Immature natural killer cell (primary cell): Measurements from ENCODE around the gene PHETA2. TPM values are rescaled to one million over a fixed set of nuclear protein-coding genes. Genes with fewer than 3 reads are reported as not detected.
"Not testable (repeated sequence)": the region's sequence is repeated elsewhere in the genome, so short reads cannot be mapped to it uniquely, and the experiment has no call there.

Experiments used
- DNase-seq, 3 donors: peaks; one replicate each; pipeline ENCODE4 v3.0.0; 2022; ENCODE audit warnings: mixed read lengths in 1 of 3
- H3K27ac Mint-ChIP-seq, 6 donors: one replicate each; pipeline ENCODE4 v1.8.0; 2020; ENCODE audit warnings: mixed read lengths in 6 of 6, mild to moderate bottlenecking in 5 of 6, inconsistent platforms in 4 of 6, moderate library complexity in 3 of 6
- H3K27me3 Mint-ChIP-seq, 3 donors: one replicate each; pipeline ENCODE4 v1.8.0; 2020 to 2021; ENCODE audit warnings: low read depth in 3 of 3, mild to moderate bottlenecking in 3 of 3, mixed read lengths in 3 of 3, moderate library complexity in 3 of 3, inconsistent platforms in 1 of 3
- H3K36me3 Mint-ChIP-seq, 3 donors: one replicate each; pipeline ENCODE4 v1.8.0; 2020; ENCODE audit warnings: mixed read lengths in 3 of 3, inconsistent platforms in 2 of 3, mild to moderate bottlenecking in 2 of 3
- H3K4me1 Mint-ChIP-seq, 2 donors: one replicate each; pipeline ENCODE4 v1.8.0; 2020; ENCODE audit warnings: inconsistent platforms in 2 of 2, mild to moderate bottlenecking in 2 of 2, mixed read lengths in 2 of 2, moderate library complexity in 1 of 2
- H3K4me3 Mint-ChIP-seq, 5 donors: one replicate each; pipeline ENCODE4 v1.8.0; 2020; ENCODE audit warnings: mild to moderate bottlenecking in 5 of 5, mixed read lengths in 5 of 5, inconsistent platforms in 3 of 5, moderate library complexity in 3 of 5
- H3K9me3 Mint-ChIP-seq, 6 donors: one replicate each; pipeline ENCODE4 v1.8.0; 2020; ENCODE audit warnings: mild to moderate bottlenecking in 6 of 6, mixed read lengths in 6 of 6, inconsistent platforms in 4 of 6, moderate library complexity in 3 of 6
- polyA plus RNA-seq, 3 donors: library from polyadenylated mRNA; unstranded; fragments of 300-500 nt; fragmentation: Illumina TruSeq; gene quantifications; one replicate each; pipeline ENCODE4 v1.2.3, GENCODE V29; 2021

Gene PHETA2
- polyA plus RNA-seq, 3 donors from 2014 or later = 0.78 to 2.1 (median 1.2) TPM

GRCh38 chr22:42062506-42063170 is 11.4 kb upstream of the PHETA2 start:
- Mint-ChIP-seq H3K9me3 (peaks cover 0 to 4% (median 0%) of the 10 kb centered on the region in 6 donors), H3K27me3 (no peaks in the 10 kb centered on the region), H3K4me3 (no peak overlapping the region), H3K27ac (peak overlapping the region in 1 of 6 donors; percentile 27), H3K36me3 (peaks cover 11 to 32% (median 21%) of the 10 kb centered on the region in 3 donors), H3K4me1 (no peaks in the 10 kb centered on the region)
- no peak for DNase-seq

- no peak overlapping the region for H3K27ac Mint-ChIP-seq
- H3K36me3 Mint-ChIP-seq = peaks cover 0 to 21% (median 8%) of the 10 kb centered on the region in 3 donors
- DNase-seq = no peak
- H3K4me3 Mint-ChIP-seq = no peak overlapping the region
- peaks cover 0 to 6% of the 10 kb centered on the region in 2 donors for H3K4me1 Mint-ChIP-seq
- no peaks in the 10 kb centered on the region for H3K27me3 Mint-ChIP-seq
- peaks cover 0 to 1% (median 0%) of the 10 kb centered on the region in 6 donors for H3K9me3 Mint-ChIP-seq
Observed at GRCh38 chr22:42064629-42065028, 9.4 kb upstream of the PHETA2 start.

- Mint-ChIP-seq H3K36me3 (peaks cover 0 to 21% (median 4%) of the 10 kb centered on the region in 3 donors), H3K27me3 (no peaks in the 10 kb centered on the region), H3K9me3 (peaks cover 0 to 1% (median 0%) of the 10 kb centered on the region in 6 donors), H3K4me3 (no peak overlapping the region), H3K27ac (no peak overlapping the region), H3K4me1 (peaks cover 9 to 14% of the 10 kb centered on the region in 2 donors)
- no peak for DNase-seq
Observed at GRCh38 chr22:42065438-42066125, 8.5 kb upstream of the PHETA2 start.

- Mint-ChIP-seq H3K27ac (peak overlapping the region in 1 of 6 donors; percentile 22), H3K4me3 (no peak overlapping the region), H3K9me3 (peaks cover 0 to 1% (median 0%) of the 10 kb centered on the region in 6 donors), H3K27me3 (peaks cover 0 to 1% (median 0%) of the 10 kb centered on the region in 3 donors), H3K4me1 (peaks cover 16 to 20% of the 10 kb centered on the region in 2 donors), H3K36me3 (peaks cover 0 to 18% (median 4%) of the 10 kb centered on the region in 3 donors)
- DNase-seq = no peak
Observed at GRCh38 chr22:42066126-42066761, 7.8 kb upstream of the PHETA2 start.

- DNase-seq = no peak
- Mint-ChIP-seq H3K36me3 (peaks cover 0 to 18% (median 4%) of the 10 kb centered on the region in 3 donors), H3K27ac (no peak overlapping the region), H3K4me3 (no peak overlapping the region), H3K9me3 (peaks cover 0 to 1% (median 0%) of the 10 kb centered on the region in 6 donors), H3K4me1 (peaks cover 20 to 26% of the 10 kb centered on the region in 2 donors), H3K27me3 (peaks cover 0 to 1% (median 0%) of the 10 kb centered on the region in 3 donors)
Observed at GRCh38 chr22:42066937-42067336, 7.1 kb upstream of the PHETA2 start.

GRCh38 chr22:42067671-42068251 is 6.3 kb upstream of the PHETA2 start:
- no peak overlapping the region for H3K4me3 Mint-ChIP-seq
- DNase-seq = no peak
- H3K27ac Mint-ChIP-seq = no peak overlapping the region
- peaks cover 24 to 26% of the 10 kb centered on the region in 2 donors for H3K4me1 Mint-ChIP-seq
- peaks cover 0 to 1% (median 0%) of the 10 kb centered on the region in 6 donors for H3K9me3 Mint-ChIP-seq
- H3K27me3 Mint-ChIP-seq = peaks cover 0 to 1% (median 0%) of the 10 kb centered on the region in 3 donors
- H3K36me3 Mint-ChIP-seq = peaks cover 0 to 18% (median 4%) of the 10 kb centered on the region in 3 donors

- no peak overlapping the region for H3K27ac Mint-ChIP-seq
- no peak overlapping the region for H3K4me3 Mint-ChIP-seq
- no peak for DNase-seq
Observed at GRCh38 chr22:42068291-42068690, 5.8 kb upstream of the PHETA2 start.

GRCh38 chr22:42069801-42070516 is 4.1 kb upstream of the PHETA2 start:
- Mint-ChIP-seq H3K4me1 (peaks cover 36% of the 10 kb centered on the region in 2 donors), H3K27ac (peak overlapping the region; percentile 89 to 94 (median 94)), H3K4me3 (peak overlapping the region; percentile 94 to 97 (median 95)), H3K27me3 (peaks cover 0 to 1% (median under 1%) of the 10 kb centered on the region in 3 donors), H3K36me3 (peaks cover 0 to 11% (median 4%) of the 10 kb centered on the region in 3 donors), H3K9me3 (peaks cover 0 to 1% (median 0%) of the 10 kb centered on the region in 6 donors)
- no peak for DNase-seq

More at GRCh38 chr22:42068291-42068690, 5.8 kb upstream of the PHETA2 start:
- H3K36me3 Mint-ChIP-seq = peaks cover 0 to 15% (median 4%) of the 10 kb centered on the region in 3 donors
- H3K4me1 Mint-ChIP-seq = peaks cover 28 to 29% of the 10 kb centered on the region in 2 donors
- H3K27me3 Mint-ChIP-seq = peaks cover 0 to 1% (median 0%) of the 10 kb centered on the region in 3 donors
- peaks cover 0 to 1% (median 0%) of the 10 kb centered on the region in 6 donors for H3K9me3 Mint-ChIP-seq

GRCh38 chr22:42070517-42071422 is 3.3 kb upstream of the PHETA2 start, which contains the start of gene NAGA:
NAGA (minus strand) TSS chr22:42070812; CDS start chr22:42070297, 515 bp downstream.
- Mint-ChIP-seq H3K4me3 (peak within 1 kb of the TSS; percentile 94 to 97 (median 95)), H3K27ac (peak within 1 kb of the TSS; percentile 89 to 94 (median 94)), H3K27me3 (peaks cover 0 to 7% (median 1%) of the 10 kb centered on the region in 3 donors), H3K36me3 (peaks cover 0 to 4% (median 3%) of the 10 kb centered on the region in 3 donors), H3K9me3 (no peaks in the 10 kb centered on the region), H3K4me1 (peaks cover 40 to 42% of the 10 kb centered on the region in 2 donors)
- peak; percentile 90 to 91 (median 90) for DNase-seq

- DNase-seq, H3K36me3 Mint-ChIP-seq, H3K27me3 Mint-ChIP-seq, H3K9me3 Mint-ChIP-seq: not testable (repeated sequence)
- Mint-ChIP-seq H3K4me3 (peak overlapping the region; percentile 94 to 97 (median 95)), H3K4me1 (peaks cover 40 to 42% of the 10 kb centered on the region in 2 donors), H3K27ac (peak overlapping the region; percentile 89 to 94 (median 94))
Observed at GRCh38 chr22:42071508-42071907, 2.5 kb upstream of the PHETA2 start.

GRCh38 chr22:42072606-42073330 is 1.3 kb upstream of the PHETA2 start:
- peaks cover 0 to 7% (median 3%) of the 10 kb centered on the region in 3 donors for H3K27me3 Mint-ChIP-seq
- H3K4me1 Mint-ChIP-seq = peaks cover 40 to 42% of the 10 kb centered on the region in 2 donors
- DNase-seq = no peak
- no peaks in the 10 kb centered on the region for H3K9me3 Mint-ChIP-seq
- H3K4me3 Mint-ChIP-seq = peak overlapping the region; percentile 55 to 72 (median 69)
- H3K27ac Mint-ChIP-seq = peak overlapping the region in 4 of 6 donors; percentile 45 to 74 (median 68)
- H3K36me3 Mint-ChIP-seq = no peaks in the 10 kb centered on the region
